ENCODE data around the gene ZNF140.

ZNF140 gene

GRCh38 chr12:133080368-133081158 is at the start of gene ZNF140:
ZNF140 (plus strand) TSS chr12:133080923; CDS start chr12:133081321, 398 bp downstream.
- peak; percentile 97 for DNase-seq

- DNase-seq: peak; percentile 99
Observed at GRCh38 chr12:133037207-133038005, 43.3 kb upstream of the ZNF140 start, which contains the start of gene ZNF84. ZNF84 (plus strand) TSS chr12:133037509; CDS start chr12:133041468, 3,959 bp downstream.

GRCh38 chr12:133038118-133038709 is 42.5 kb upstream of the ZNF140 start:
- no peak for DNase-seq

- DNase-seq: no peak
Observed at GRCh38 chr12:133046698-133047097, 34.0 kb upstream of the ZNF140 start.

- DNase-seq: no peak
Observed at GRCh38 chr12:133057446-133057845, 23.3 kb upstream of the ZNF140 start.

GRCh38 chr12:133058203-133059113 is 22.3 kb upstream of the ZNF140 start:
- DNase-seq: no peak

- no peak for DNase-seq
Observed at GRCh38 chr12:133061954-133062353, 18.8 kb upstream of the ZNF140 start.

GRCh38 chr12:133063556-133063955 is 17.2 kb upstream of the ZNF140 start:
- DNase-seq: no peak

GRCh38 chr12:133073836-133074235 is 6.9 kb upstream of the ZNF140 start:
- no peak for DNase-seq

- DNase-seq: peak; percentile 99
Observed at GRCh38 chr12:133080026-133080367, 726 bp upstream of the ZNF140 start.

GRCh38 chr12:133081159-133081780 is 547 bp downstream of the ZNF140 start:
- DNase-seq: no peak

GRCh38 chr12:133083345-133083744 is 2.6 kb downstream of the ZNF140 start:
- no peak for DNase-seq

- DNase-seq: no peak
Observed at GRCh38 chr12:133105620-133106019, 24.9 kb downstream of the ZNF140 start.

GRCh38 chr12:133106253-133106652 is 25.5 kb downstream of the ZNF140 start:
- DNase-seq: no peak

- no peak for DNase-seq
Observed at GRCh38 chr12:133107121-133107520, 26.4 kb downstream of the ZNF140 start.

GRCh38 chr12:133108150-133108549 is 27.4 kb downstream of the ZNF140 start:
- no peak for DNase-seq

GRCh38 chr12:133120385-133121191 is 39.9 kb downstream of the ZNF140 start:
- no peak for DNase-seq

GRCh38 chr12:133124674-133125073 is 44.0 kb downstream of the ZNF140 start:
- DNase-seq: no peak

GRCh38 chr12:133129368-133130037 is 48.8 kb downstream of the ZNF140 start:
- DNase-seq: peak; percentile 14

- DNase-seq: peak; percentile 92
Observed at GRCh38 chr12:133130038-133130807, 49.5 kb downstream of the ZNF140 start, which contains the start of the genes ZNF10 and ZNF891. ZNF10 (plus strand) TSS chr12:133130627; CDS start chr12:133144493, 13,866 bp downstream. ZNF891 (minus strand) TSS chr12:133130274; CDS start chr12:133121918, 8,356 bp downstream.

Measured in inflammatory macrophage treated with lipopolysaccharide for 4 hours (primary cell).